ENCODE measurements around the gene ALLC. TPM values are rescaled to one million over a fixed set of nuclear protein-coding genes. Genes with fewer than 3 reads are reported as not detected.

Gene ALLC
- total and polyA plus RNA-seq, 9 of the 15 experiments (the other 6 are each of a cell fraction or from before 2014, with no cell fraction given): not detected

DNA sequence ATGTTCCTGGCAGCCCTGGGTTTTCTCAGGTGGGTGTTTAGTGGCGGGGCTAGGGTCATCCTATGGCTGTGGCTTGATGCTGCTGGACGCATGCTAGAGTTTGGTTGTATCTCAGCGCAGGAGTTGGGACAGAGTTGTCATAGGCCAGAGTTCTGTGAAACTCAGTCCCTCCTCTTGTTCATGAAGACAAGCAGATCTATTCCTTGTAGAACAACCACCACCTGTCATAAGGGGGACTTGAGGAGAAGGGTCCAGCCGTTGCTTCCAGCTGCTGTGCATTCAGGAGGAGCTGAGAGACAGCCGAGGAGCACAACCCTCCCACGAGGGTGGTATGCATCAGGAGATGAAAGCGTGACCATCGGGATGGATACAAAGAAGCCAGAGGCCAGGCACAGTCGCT, 71.8 kb downstream of the ALLC start:
- Histone ChIP-seq H3K27ac (ENCODE audit: extremely low read depth, low read depth, low read length) (no peak overlapping the region), H3K4me3 (no peak overlapping the region), H3K4me2 (ENCODE audit: insufficient read depth, low read length) (no peak overlapping the region), H3K36me3 (ENCODE audit: control insufficient read depth, insufficient read depth, low read length) (no peaks in the 10 kb centered on the region), H4K20me1 (replicated peaks; ENCODE audit: control insufficient read depth, insufficient read depth, low read length) (no peaks in the 10 kb centered on the region), H2AFZ (ENCODE audit: low read depth, low read length) (no peak overlapping the region), H3K9me3 (replicated peaks; ENCODE audit: control insufficient read depth, insufficient read depth, low read depth, low read length) (no peaks in the 10 kb centered on the region), H3K27me3 (ENCODE audit: control insufficient read depth in 2 of 2, insufficient read depth in 2 of 2, low read length in 2 of 2) (peaks cover 0 to 27% of the 10 kb centered on the region in 2 experiments; a peak in 3 of 5 replicates), H3K4me1 (replicated peaks in 1 of 2; ENCODE audit: control insufficient read depth in 2 of 2, insufficient read depth in 2 of 2, low read length in 2 of 2) (no peaks in the 10 kb centered on the region), H3K79me2 (ENCODE audit: control insufficient read depth, insufficient read depth, low read length) (no peaks in the 10 kb centered on the region), H3K9me1 (ENCODE audit: control insufficient read depth, insufficient read depth, low read length) (no peaks in the 10 kb centered on the region), H3K9ac (ENCODE audit: insufficient read depth in 1 of 2, low read depth in 2 of 2, low read length in 2 of 2) (no peak overlapping the region)
- FAIRE-seq (no peak), DNase-seq (ENCODE audit: extremely low read depth in 1 of 4, low spot score in 3 of 4) (no peak), ATAC-seq (no peak)
- 0% methylated on average over 9 of the region's 9 CpGs for WGBS (ENCODE audit: insufficient coverage, low coverage, missing lambda C conversion rate)
- intact Hi-C loops (cut with micrococcal nuclease) (loop anchor here (2.0 kb wide), 1 partner anchor 97 kb away; no protein-coding TSS in a partner anchor), in situ Hi-C loops (cut with MboI) (no loop called here)
- CTCF ChIA-PET (ENCODE audit: low intra/inter-chr PET ratio): no interaction called here
- POLR2A ChIA-PET: interaction anchor here (0.7 kb wide), 1 partner anchor 1858 kb away, joined by 3 read pairs; no protein-coding TSS in a partner anchor
- BruUV-seq (replicated peaks): no TSS peak
- no peak for TF ChIP-seq PHF8 (IDR thresholded peaks at IDR 0.05; ENCODE audit: borderline replicate concordance, low read length)

DNA sequence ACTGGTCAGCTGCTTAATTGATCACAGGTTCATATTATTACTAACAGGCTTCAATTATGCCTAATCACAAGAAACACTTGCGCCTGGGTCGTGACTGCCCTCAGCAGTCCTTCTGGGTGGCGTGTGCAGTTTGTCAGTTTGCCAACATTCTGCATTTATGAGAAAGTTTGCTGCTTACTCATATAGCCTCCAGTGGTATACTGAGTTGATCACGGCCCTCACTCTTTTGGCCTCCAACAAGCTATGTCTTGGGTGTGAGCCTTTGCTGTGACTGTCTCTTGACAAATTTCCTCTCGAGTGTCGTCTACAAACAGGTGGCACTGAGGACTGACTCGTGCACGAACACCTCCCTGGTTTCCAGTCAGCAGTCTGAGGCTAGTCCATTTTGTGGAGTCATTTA, 72.6 kb downstream of the ALLC start:
- no peak overlapping the region for H3K4me2 ChIP-seq (ENCODE audit: insufficient read depth, low read length)
- intact Hi-C loops (cut with micrococcal nuclease): no loop called here
- WGBS (ENCODE audit: insufficient coverage, low coverage, missing lambda C conversion rate): 0% methylated on average over 8 of the region's 8 CpGs

More for the DNA sequence above, 72.6 kb downstream of the ALLC start:
- Histone ChIP-seq H3K27me3 (ENCODE audit: control insufficient read depth in 2 of 2, insufficient read depth in 2 of 2, low read length in 2 of 2) (peaks cover 0 to 27% of the 10 kb centered on the region in 2 experiments; a peak in 3 of 5 replicates), H4K20me1 (replicated peaks; ENCODE audit: control insufficient read depth, insufficient read depth, low read length) (no peaks in the 10 kb centered on the region), H3K4me3 (no peak overlapping the region), H3K79me2 (ENCODE audit: control insufficient read depth, insufficient read depth, low read length) (no peaks in the 10 kb centered on the region), H3K27ac (ENCODE audit: extremely low read depth, low read depth, low read length) (no peak overlapping the region), H3K9me1 (ENCODE audit: control insufficient read depth, insufficient read depth, low read length) (no peaks in the 10 kb centered on the region), H3K4me1 (replicated peaks in 1 of 2; ENCODE audit: control insufficient read depth in 2 of 2, insufficient read depth in 2 of 2, low read length in 2 of 2) (no peaks in the 10 kb centered on the region), H3K9ac (ENCODE audit: insufficient read depth in 1 of 2, low read depth in 2 of 2, low read length in 2 of 2) (no peak overlapping the region), H3K36me3 (ENCODE audit: control insufficient read depth, insufficient read depth, low read length) (no peaks in the 10 kb centered on the region), H2AFZ (ENCODE audit: low read depth, low read length) (no peak overlapping the region), H3K9me3 (replicated peaks; ENCODE audit: control insufficient read depth, insufficient read depth, low read depth, low read length) (no peaks in the 10 kb centered on the region)
- CTCF ChIA-PET (ENCODE audit: low intra/inter-chr PET ratio): no interaction called here
- no peak for FAIRE-seq
- POLR2A ChIA-PET: no interaction called here
- ATAC-seq: no peak
- no peak for TF ChIP-seq ZNF717 (CRISPR knock-in tag; IDR thresholded peaks at IDR 0.05)
- in situ Hi-C loops (cut with MboI): no loop called here
- BruUV-seq (replicated peaks): no TSS peak
- no peak for DNase-seq (ENCODE audit: extremely low read depth in 1 of 4, low spot score in 3 of 4)

All from K562 (cell line).